Activated CD4-positive, alpha-beta T cell treated with anti-CD3 and anti-CD28 coated beads, Interleukin-2, Interleukin-6, amounts not matched to agents 100 ng/mL and 50 ng/mL, durations not matched to agents 16 hours and 8 hours (primary cell): ENCODE results near the gene FFAR1.

Experiments used
- DNase-seq: peaks from one replicate; pipeline ENCODE4 v3.0.0-alpha.2; 2020

FFAR1 gene

GRCh38 chr19:35315883-35316282 is 31.8 kb upstream of the FFAR1 start:
- no peak for DNase-seq

- no peak for DNase-seq
Observed at GRCh38 chr19:35316560-35316959, 31.1 kb upstream of the FFAR1 start.

- no peak for DNase-seq
Observed at GRCh38 chr19:35317464-35318043, 30.1 kb upstream of the FFAR1 start.

GRCh38 chr19:35318679-35319448 is 28.8 kb upstream of the FFAR1 start:
- no peak for DNase-seq

- DNase-seq: no peak
Observed at GRCh38 chr19:35320065-35320713, 27.5 kb upstream of the FFAR1 start.

GRCh38 chr19:35321291-35321690 is 26.4 kb upstream of the FFAR1 start:
- DNase-seq: no peak

GRCh38 chr19:35322014-35322413 is 25.7 kb upstream of the FFAR1 start:
- DNase-seq: no peak

- DNase-seq: no peak
Observed at GRCh38 chr19:35327642-35328041, 20.1 kb upstream of the FFAR1 start.

- DNase-seq: no peak
Observed at GRCh38 chr19:35328851-35329285, 18.8 kb upstream of the FFAR1 start, which contains the start of gene CD22. CD22 (plus strand) TSS chr19:35329187; CDS start chr19:35332041, 2,854 bp downstream.

GRCh38 chr19:35329323-35329722 is 18.4 kb upstream of the FFAR1 start:
- DNase-seq: no peak

GRCh38 chr19:35330475-35330874 is 17.2 kb upstream of the FFAR1 start:
- no peak for DNase-seq

- DNase-seq: no peak
Observed at GRCh38 chr19:35331551-35332214, 16.0 kb upstream of the FFAR1 start.

- DNase-seq: peak; percentile 33
Observed at GRCh38 chr19:35332817-35333216, 14.9 kb upstream of the FFAR1 start.

GRCh38 chr19:35334144-35334753 is 13.5 kb upstream of the FFAR1 start:
- DNase-seq: no peak

- DNase-seq: no peak
Observed at GRCh38 chr19:35336166-35336955, 11.3 kb upstream of the FFAR1 start.

- DNase-seq: no peak
Observed at GRCh38 chr19:35337097-35337983, 10.4 kb upstream of the FFAR1 start.

- no peak for DNase-seq
Observed at GRCh38 chr19:35337984-35338296, 9.8 kb upstream of the FFAR1 start.

- DNase-seq: no peak
Observed at GRCh38 chr19:35340431-35340830, 7.3 kb upstream of the FFAR1 start.

- no peak for DNase-seq
Observed at GRCh38 chr19:35341006-35341405, 6.7 kb upstream of the FFAR1 start.

- no peak for DNase-seq
Observed at GRCh38 chr19:35341565-35342225, 6.0 kb upstream of the FFAR1 start.

GRCh38 chr19:35342430-35342829 is 5.3 kb upstream of the FFAR1 start:
- DNase-seq: no peak
